SH-SY5Y (cell line): ENCODE measurements around the gene FREM2.

Experiments
- GATA2 ChIP-seq: IDR thresholded peaks from 2 replicates; pipeline ENCODE4 v1.6.1; 2011; ENCODE audit warnings: mild to moderate bottlenecking, low read depth, low read length
- GATA3 ChIP-seq: IDR thresholded peaks from 2 replicates; pipeline ENCODE4 v1.6.1; 2011; ENCODE audit warnings: low read depth, mild to moderate bottlenecking, low read length, moderate library complexity

GRCh38 chr13:38850868-38851626, 164.2 kb downstream of the FREM2 start:
- TF ChIP-seq GATA3 (no peak), GATA2 (no peak)
